Hindlimb muscle (tissue), 1 donor: ENCODE data around the gene LEUTX. TPM values are rescaled to one million over a fixed set of nuclear protein-coding genes. Genes with fewer than 3 reads are reported as not detected.

Experiments
- DNase-seq: peaks from one replicate; pipeline ENCODE4 v3.0.0-alpha.2; 2013
- polyA plus RNA-seq: library from polyadenylated mRNA; unstranded; fragments of 120-200 nt; gene quantifications from one replicate; pipeline ENCODE4 v1.2.1, GENCODE V29; 2013; ENCODE audit not compliant: insufficient read length

The LEUTX gene
- polyA plus RNA-seq, 1 donor, result not detected

DNA sequence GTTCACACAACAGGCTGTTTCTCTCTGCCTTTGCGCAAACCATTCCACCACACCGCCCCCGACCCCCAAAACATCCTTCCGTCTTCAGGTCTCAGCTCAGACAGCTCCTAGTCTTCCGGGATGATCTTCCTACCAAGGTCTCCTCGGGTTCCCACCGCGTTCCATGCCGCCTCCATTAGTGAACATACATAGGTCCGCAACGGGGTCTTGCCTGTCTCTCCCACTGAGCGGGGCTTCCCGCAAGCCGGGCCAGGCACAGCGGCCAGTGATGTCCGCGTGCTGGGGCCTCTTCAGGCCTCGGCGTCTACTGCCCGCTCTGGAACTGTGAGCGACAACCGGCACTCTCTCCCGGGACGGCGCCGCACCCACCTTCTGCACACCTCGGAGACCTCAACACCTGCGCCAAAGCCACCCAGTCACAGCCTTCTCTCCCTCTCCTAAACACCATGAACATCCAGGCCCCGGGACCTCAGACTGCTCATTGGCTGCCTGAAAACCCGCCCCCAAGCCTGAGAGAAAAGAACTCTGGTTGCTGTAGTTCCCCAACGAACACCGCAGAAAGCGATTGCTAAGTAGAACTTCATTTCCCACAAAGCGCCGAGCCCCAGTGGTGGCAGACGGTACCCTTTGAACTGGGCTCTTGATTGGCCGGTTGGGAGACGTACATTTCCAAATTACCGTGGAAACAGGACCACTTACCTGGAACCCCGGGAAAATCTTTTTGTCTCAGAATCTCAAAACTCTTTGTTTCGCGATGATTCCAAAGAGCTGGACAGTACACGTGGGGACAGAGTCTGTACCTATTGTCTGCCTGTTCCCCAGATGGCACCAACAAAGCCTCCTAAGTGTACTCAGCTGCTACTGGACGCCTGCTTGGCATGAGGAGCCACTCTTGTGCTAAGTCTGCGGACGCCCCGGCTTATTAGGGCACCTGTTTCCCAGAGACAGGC lies 45.8 kb downstream of the LEUTX start:
- peak; percentile 89 for DNase-seq

DNA sequence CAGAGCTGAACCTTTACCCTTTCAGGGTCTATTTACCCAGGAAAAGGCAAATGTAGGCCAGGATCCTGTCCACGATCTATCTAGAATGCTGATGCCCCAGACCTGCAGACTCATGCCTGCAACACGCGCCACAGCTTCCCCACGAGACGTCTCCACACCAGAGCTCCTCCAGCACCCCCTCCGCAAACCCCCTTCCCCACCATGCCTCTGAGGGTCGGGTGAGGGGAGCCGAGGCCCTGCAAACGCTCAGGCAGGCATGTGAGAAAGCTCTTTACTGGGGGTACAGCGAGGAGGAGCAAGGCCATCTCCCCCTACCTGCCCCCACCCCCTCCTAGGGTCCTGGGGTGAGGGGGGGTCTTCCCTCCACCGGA lies 46.4 kb downstream of the LEUTX start:
- no peak for DNase-seq

DNA sequence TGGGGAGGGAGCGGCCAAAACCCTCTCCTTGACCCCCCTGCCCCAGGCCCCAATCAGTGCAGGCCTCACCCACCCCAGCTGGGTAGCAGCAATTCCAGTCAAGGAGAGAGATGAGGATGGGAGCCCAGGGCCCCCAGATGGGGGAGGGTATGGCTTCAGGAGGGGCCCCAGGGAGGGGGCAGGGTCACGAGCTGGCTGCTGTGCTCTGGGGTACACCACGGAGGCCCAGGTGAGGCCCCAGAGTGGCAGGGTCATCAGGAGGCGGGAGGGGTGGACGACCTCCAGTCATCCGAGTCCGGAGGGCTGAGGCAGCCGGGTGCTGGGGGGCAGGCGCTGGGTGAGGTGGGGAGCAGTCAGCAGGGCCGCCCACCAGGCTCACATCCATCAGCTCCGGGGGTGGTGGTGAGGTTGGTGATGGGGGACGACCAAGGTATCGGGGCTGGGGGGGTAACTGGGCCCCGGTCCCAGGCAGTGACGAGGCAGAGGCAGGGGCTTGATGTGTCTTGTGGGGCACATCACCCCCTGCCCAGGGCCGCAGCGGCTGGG lies 47.0 kb downstream of the LEUTX start:
- DNase-seq, result no peak

DNA sequence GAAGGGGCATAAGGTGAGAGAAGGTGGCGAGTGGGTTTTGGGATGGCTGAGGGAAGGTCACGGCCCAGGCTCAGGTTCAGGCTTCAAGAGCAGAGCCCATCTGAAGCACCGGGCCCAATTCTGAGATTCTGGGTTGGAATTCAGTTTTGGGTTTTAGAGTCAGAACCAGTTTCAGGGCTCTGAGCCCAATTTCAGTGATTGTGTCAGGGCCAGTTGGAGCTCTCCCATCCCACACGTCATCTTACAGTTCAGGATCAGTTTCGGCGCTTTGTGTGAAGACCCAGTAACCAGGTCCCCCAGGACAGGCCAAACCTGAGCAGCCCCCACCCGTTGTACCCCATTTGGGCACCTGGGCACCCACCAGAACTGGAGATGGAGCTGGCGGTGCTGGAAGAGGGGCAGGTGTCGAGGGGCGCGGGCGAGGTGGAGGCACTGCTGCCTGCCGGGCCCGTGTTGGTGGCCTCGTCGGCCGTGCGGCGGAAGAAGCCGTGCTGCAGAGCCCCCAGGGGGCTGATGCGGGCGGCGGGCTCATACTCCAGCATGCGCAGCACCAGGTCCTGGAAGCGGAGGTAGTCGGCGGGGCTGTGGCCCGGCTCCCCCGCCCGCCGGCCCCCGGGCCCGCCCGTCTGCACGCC lies 47.8 kb downstream of the LEUTX start:
- no peak for DNase-seq

DNA sequence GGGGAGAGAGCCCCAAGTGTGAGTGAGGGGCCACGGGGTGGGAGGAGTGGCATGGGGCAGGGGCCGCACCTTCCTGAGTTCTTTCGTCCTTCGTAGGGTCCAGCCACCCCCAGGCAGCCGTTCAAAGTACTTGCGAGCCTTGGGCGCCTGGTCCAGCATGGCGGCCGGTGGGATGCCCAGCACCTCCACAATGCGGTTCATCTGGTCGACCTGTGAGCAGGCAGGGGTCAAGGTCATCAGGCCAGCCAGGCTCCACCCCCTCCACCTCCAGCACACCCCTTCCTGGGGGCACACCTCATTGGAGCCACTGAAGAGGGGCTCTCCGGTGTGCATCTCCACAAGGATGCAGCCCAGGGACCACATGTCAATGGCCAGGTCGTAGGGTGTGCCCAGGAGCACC lies 48.6 kb downstream of the LEUTX start:
- DNase-seq, result no peak

DNA sequence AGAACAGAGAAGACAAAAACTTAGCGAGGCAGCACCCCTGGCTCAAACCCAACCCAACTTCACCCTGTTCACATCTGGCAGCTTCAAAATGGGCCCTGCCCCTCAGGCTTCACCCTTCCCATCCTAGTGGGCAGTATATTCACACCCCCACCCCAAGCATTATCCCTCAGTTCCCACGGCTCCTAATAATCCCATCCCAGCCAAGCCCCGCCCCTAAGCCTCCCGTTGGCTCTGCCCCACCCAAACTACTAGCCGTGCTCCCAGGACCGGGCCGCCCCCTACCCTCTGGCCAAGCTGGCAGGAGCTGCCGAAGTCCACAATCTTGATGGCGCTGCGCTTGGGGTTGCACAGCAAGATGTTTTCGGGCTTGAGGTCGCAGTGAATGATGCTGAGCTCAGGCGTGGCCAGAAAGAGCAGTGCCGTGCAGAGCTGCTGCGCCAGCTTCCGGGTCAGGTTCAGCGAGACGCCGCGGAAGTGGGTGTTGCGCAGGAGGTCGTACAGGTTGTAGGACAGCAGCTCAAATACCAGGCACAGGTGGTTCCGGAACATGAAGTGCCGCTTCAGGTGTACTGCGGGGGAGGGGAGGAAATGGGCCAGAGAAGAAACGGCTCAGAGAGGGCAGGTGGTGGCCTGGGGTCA lies 49.5 kb downstream of the LEUTX start:
- DNase-seq, result no peak

DNA sequence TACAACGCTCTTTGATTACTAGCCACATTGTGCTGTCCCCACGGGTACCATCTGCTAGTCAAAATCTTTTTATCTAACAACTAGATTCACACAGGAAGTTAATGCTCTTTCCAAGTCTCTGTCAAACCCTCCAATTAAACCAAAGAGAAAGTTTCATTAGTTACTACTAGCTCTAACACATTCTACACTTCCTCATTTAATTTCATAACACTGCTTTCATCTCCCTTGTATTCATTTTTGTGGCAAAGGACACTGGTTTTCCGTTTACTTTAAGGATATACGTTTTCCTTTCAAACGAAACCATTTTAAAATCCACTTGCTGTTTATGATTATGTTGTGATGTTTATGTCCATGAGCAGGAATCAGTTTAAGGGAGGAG lies 50.0 kb downstream of the LEUTX start:
- no peak for DNase-seq

DNA sequence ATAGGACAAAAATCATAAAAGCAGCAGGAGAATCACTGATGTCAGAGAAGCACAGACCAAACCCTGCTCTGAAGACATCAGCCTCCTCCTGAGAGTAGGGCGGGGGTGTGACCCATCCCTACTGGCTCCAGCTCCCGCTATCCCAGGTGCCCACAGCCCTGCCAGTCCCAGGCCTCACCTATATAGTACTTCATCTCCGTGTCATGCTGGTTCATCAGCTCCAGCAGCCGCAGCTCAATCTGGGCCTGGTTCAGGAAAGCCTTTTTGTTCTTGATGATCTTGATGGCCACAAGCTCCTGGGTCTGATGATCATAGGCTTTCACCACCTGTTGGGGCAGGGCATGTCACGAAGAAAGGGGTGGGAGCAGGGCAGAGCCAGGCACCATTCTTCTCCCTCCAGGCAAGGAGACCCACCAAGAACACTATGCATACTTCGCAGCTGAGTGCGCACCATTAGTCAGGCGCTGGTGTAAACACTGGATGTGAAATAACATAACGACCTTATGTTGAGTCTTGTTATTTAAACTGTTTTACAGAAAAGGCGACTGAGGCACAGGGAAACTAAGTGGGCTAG lies 51.1 kb downstream of the LEUTX start:
- no peak for DNase-seq

DNA sequence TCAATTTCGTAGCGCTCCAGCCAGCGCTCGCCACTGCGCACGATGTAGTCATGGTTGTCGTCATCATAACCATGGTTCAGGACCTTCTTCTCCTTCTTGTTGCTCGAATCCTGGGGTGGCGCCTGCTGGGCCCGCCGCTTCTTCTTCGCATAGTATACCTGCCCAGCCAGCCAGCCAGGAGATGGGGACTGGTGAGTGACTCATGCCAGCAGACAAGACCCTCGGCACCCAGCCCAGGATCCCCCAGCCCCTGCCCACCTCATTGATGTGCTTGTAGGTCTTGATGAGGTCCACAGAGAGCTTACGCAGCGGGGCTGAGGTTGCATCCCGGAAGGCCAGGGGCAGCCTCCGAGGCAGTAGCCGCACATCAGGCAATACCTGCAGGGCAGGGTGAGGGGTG lies 51.8 kb downstream of the LEUTX start:
- DNase-seq, result no peak

DNA sequence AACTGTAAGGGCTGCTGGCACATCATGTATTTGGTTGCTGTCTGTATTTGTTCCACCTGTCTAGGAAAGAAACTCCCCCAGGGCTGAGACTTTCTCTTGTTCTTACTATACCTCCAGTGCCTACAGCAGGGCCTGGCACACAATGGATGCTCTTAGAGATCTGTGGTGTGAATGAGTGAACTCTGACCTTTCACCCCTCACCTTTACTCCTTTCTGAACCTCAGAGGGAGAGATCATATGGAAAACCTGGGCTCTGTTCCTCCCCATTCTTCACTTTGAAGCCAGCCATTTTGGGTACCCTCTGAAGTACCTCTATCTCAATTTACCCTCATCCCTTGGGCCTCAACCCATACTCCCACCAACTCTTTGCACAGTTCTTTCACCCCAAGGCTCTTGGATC lies 52.2 kb downstream of the LEUTX start:
- no peak for DNase-seq

DNA sequence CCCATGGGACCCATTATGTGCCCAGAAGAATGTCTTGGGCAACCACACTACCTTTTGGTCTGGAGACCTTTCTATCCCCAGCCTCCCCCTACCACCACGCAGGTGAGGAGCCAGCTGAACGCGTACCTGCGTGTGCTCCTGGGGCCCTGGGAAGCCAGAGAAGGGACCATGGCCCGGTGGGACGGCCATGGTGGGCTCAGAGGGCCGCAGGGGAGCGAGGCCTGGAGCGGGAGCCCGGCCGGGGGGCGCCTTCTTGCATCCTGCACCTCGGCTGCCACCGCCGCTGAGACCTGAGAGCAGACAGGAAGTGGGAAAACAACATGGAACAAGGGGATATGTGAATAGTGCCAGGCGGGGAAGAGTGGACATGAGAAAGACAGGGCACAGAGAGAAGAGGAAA lies 53.0 kb downstream of the LEUTX start:
- DNase-seq, result no peak

DNA sequence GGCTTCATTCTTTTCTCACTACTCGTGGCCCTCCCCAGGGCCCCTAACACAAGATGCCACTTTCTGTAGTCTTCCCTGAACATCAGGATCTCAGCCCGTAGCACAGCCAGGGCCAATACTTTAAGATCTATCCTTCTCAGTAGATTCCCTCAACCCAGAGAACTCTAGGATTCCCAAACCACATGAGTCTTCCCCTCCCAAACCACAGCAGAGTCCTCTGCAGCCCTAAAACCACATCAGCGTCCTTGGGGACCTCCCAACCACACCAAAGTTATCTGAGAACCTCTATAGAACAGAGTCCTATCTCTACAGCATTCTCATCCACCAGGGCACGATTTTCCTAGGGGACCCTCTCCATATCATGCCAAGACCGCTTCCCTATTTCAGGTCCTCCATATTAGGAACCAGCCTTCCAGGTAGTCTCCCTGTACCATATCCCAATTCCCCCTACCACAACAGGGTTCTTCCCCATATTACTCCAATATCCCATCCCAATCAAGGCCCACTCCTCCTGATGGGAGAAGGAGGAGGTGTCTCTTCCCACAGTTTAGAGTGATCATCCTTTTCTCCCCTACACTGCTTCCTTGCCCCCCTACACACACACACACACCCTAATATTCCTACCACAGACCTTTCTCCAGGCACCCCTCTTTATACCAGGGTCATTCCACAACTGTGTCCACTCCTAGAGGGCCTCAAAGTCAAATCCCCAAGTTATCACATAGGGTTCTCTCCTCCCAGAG lies 53.9 kb downstream of the LEUTX start:
- no peak for DNase-seq

DNA sequence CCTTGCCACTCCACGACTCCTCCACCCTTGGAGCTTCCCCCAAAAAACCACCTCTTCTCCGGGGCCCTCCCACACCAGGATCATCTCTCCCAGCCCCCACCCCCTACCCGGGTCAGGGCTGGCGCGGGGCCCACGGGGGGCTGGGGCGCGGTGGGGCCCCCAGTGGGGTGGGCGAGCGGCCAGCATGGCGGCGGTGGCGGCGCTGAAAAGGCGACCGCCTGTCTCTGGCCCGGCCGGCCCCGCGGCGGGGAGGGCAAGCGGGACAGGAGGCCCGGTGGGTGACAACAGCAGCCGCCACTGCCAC lies 54.5 kb downstream of the LEUTX start:
- no peak for DNase-seq

DNA sequence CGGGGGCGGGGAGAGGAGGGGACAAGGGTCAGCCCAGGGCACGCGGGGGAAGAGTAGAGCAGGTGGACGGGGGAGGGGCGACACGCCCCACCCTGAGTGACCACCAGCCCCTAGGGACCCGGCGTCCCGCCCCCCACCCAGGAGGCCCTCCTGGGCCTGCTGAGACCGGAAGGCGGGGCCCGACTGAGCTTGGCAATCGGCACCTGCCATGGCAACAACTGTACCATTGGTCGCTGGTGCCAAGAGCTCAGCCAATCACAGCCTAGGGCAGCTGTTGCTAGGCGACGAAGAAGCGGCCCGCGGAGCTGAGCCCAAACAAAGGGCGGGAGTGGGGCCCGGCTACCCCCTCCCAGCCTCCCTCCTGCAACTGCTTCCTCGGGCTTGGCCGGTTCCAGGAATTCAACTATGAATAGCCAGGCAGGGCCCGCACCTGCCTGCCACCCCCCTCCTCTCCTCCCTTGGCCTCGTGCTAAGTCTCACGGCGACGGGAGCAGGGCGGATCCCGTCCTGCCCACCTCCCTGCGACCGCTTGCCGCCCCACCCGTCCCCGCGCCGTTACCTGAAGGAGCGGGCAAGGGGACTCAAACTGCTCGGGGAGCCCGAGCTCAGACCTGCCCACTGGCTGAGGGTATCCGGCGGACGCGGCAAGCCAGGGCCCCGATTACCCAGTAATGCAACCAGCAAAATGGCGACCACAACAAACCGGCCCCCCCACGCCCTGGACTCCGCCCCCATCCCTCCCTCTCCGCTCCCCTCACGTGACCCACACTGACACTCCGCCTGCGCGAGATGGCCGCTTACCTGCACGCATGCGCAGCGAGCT lies 55.0 kb downstream of the LEUTX start, which contains the start of gene DYRK1B:
Gene DYRK1B, minus strand, starts transcription at position 699 of the 823 bp plus-strand sequence. CDS start 2,295 bp downstream, outside the sequence.
- DNase-seq, result peak; percentile 97

DNA sequence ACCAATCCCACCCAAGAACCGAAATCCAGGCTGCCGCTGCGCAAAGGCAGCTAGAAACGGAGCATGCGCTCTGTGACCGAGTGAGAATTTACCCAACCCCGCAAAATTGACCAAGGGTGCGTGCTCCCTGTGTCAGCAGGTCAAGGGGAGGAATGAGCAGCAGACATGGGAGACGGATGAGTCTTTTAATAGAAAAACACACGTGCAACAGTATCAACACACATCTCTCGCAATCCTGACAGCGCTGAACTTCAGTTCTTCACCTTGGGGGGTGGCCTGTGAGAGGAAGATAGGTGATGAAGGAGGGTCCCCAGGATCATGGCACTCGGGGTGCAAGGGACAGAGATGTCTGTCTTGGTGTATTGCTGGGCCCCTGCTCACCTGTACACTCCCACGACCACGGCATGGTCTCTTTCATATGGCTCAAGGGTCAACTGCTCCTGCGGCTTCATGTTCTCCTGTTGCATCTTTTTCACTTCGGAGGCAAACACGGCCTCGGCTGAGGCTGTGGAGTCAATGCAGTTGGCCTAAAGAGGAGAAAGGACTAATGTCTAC lies 55.7 kb downstream of the LEUTX start:
- DNase-seq, result no peak

Other genes starting within 250 kb of the LEUTX start
- 2.3 TPM for gene EID2B, start 246.0 kb upstream of the LEUTX start, polyA plus RNA-seq
- 9.2 TPM for gene EID2, start 238.7 kb upstream of the LEUTX start, polyA plus RNA-seq
- not detected for gene LGALS13, start 176.3 kb upstream of the LEUTX start, polyA plus RNA-seq
- gene LGALS16, start 122.9 kb upstream of the LEUTX start, polyA plus RNA-seq, result not detected
- not detected for gene LGALS14, start 74.4 kb upstream of the LEUTX start, polyA plus RNA-seq
- 1.2 TPM for gene CLC, start 40.8 kb upstream of the LEUTX start, polyA plus RNA-seq
- 78.4 TPM for gene DYRK1B, start 55.3 kb downstream of the LEUTX start, polyA plus RNA-seq
- 240 TPM for gene FBL, start 67.5 kb downstream of the LEUTX start, polyA plus RNA-seq
- 17.9 TPM for gene FCGBP, start 155.8 kb downstream of the LEUTX start, polyA plus RNA-seq
- gene PSMC4, start 192.3 kb downstream of the LEUTX start, polyA plus RNA-seq, result 61.6 TPM
- gene ZNF546, start 218.2 kb downstream of the LEUTX start, polyA plus RNA-seq, result 4.4 TPM